GM23338 (cell line): Measurements from ENCODE around the gene CCDC197. TPM values are rescaled to one million over a fixed set of nuclear protein-coding genes. Genes with fewer than 3 reads are reported as not detected.

Experiments
- ATAC-seq: fragments of 200-7000 bp; cut with Tn5 transposase; 3 replicates; pipeline ENCODE4 v1.9.1; 2020
- DNase-seq: peaks from one replicate; pipeline ENCODE4 v3.0.0-alpha.2; 2015; ENCODE audit warnings: low spot score
- H2AFZ ChIP-seq: fragments of 200-600 bp; sonication (generic); 2 replicates; pipeline ENCODE4 v1.8.0; 2016; ENCODE audit warnings: antibody characterized with exemption, mild to moderate bottlenecking, moderate library complexity
- H3F3A ChIP-seq: fragments of 200-600 bp; sonication (generic); replicated peaks from 2 replicates; pipeline ENCODE4 v1.8.0; 2017; ENCODE audit warnings: antibody characterized with exemption, mixed run types, low read depth
- H3K27ac ChIP-seq: fragments of 200-600 bp; sonication (generic); 2 replicates; pipeline ENCODE4 v1.6.1; 2016; ENCODE audit warnings: low read depth
- H3K27me3 ChIP-seq: fragments of 200-600 bp; sonication (generic); 2 replicates; pipeline ENCODE4 v1.8.0; 2016; ENCODE audit warnings: mild to moderate bottlenecking, mixed run types, moderate library complexity; ENCODE audit not compliant: insufficient read depth
- H3K36me3 ChIP-seq: fragments of 200-600 bp; sonication (generic); 2 replicates; pipeline ENCODE4 v1.8.0; 2016; ENCODE audit warnings: mild to moderate bottlenecking; ENCODE audit not compliant: insufficient read depth
- H3K4me1 ChIP-seq: fragments of 200-600 bp; sonication (generic); 2 replicates; pipeline ENCODE4 v1.8.0; 2016; ENCODE audit warnings: mild to moderate bottlenecking, moderate library complexity; ENCODE audit not compliant: insufficient read depth
- H3K4me2 ChIP-seq: fragments of 200-600 bp; sonication (generic); 2 replicates; pipeline ENCODE4 v1.7.1; 2017; ENCODE audit warnings: mixed run types
- H3K4me3 ChIP-seq: fragments of 200-600 bp; sonication (generic); 2 replicates; pipeline ENCODE4 v1.6.1; 2016; ENCODE audit warnings: mixed run types
- H3K79me2 ChIP-seq: fragments of 200-600 bp; sonication (generic); replicated peaks from 2 replicates; pipeline ENCODE4 v1.8.0; 2017; ENCODE audit warnings: mild to moderate bottlenecking; ENCODE audit not compliant: insufficient read depth
- H3K9me2 ChIP-seq: fragments of 200-600 bp; sonication (generic); 2 replicates; pipeline ENCODE4 v1.8.0; 2017; ENCODE audit not compliant: insufficient read depth
- H4K20me1 ChIP-seq: fragments of 200-600 bp; sonication (generic); replicated peaks from 2 replicates; pipeline ENCODE4 v1.8.0; 2017; ENCODE audit warnings: mild to moderate bottlenecking; ENCODE audit not compliant: insufficient read depth
- H3K27ac Mint-ChIP-seq: 2 replicates; pipeline ENCODE4 v1.8.0; 2020; ENCODE audit warnings: inconsistent platforms, mild to moderate bottlenecking, moderate library complexity, mixed read lengths
- H3K27me3 Mint-ChIP-seq: 3 replicates; pipeline ENCODE4 v1.8.0; 2022; ENCODE audit warnings: low read depth, mild to moderate bottlenecking, moderate library complexity, mixed read lengths, inconsistent platforms; ENCODE audit not compliant: insufficient read depth, poor library complexity
- H3K36me3 Mint-ChIP-seq: 3 replicates; pipeline ENCODE4 v1.8.0; 2021; ENCODE audit warnings: low read depth, mild to moderate bottlenecking, inconsistent platforms, moderate library complexity, mixed read lengths
- H3K4me1 Mint-ChIP-seq: 3 replicates; pipeline ENCODE4 v1.8.0; 2020; ENCODE audit warnings: mild to moderate bottlenecking, inconsistent platforms, mixed read lengths
- H3K4me3 Mint-ChIP-seq: 3 replicates; pipeline ENCODE4 v1.8.0; 2021; ENCODE audit warnings: moderate library complexity, mild to moderate bottlenecking, inconsistent platforms, mixed read lengths
- H3K9me3 Mint-ChIP-seq: 3 replicates; pipeline ENCODE4 v1.8.0; 2020; ENCODE audit warnings: moderate library complexity, mild to moderate bottlenecking, inconsistent platforms, mixed read lengths
- CREB1 ChIP-seq: fragments of 250-450 bp; sonication (Bioruptor Pico); IDR thresholded peaks from 2 replicates; pipeline ENCODE4 v1.5.0; 2020; ENCODE audit warnings: low read depth, mild to moderate bottlenecking, moderate library complexity
- EZH2 ChIP-seq: fragments of 200-600 bp; sonication (generic); IDR thresholded peaks from one replicate; pipeline ENCODE4 v1.8.0; 2017; ENCODE audit warnings: antibody characterized with exemption, mild to moderate bottlenecking, low read depth; ENCODE audit not compliant: unreplicated experiment
- EZH2phosphoT487 ChIP-seq: fragments of 200-600 bp; sonication (generic); IDR thresholded peaks from one replicate; pipeline ENCODE4 v1.8.1; 2018; ENCODE audit warnings: antibody characterized with exemption; ENCODE audit not compliant: unreplicated experiment
- JUNB ChIP-seq: IDR thresholded peaks from one replicate; pipeline ENCODE4 v1.6.1; 2016; ENCODE audit warnings: antibody characterized with exemption; ENCODE audit not compliant: unreplicated experiment
- POLR2AphosphoS5 ChIP-seq: IDR thresholded peaks from 2 replicates; pipeline ENCODE4 v1.6.1; 2016; ENCODE audit warnings: antibody characterized with exemption, low read depth
- STAT1 ChIP-seq: IDR thresholded peaks from one replicate; pipeline ENCODE4 v1.6.1; 2016; ENCODE audit warnings: antibody characterized with exemption; ENCODE audit not compliant: unreplicated experiment
- ZNF331 ChIP-seq: fragments of 250-450 bp; sonication (Bioruptor Pico); IDR thresholded peaks from 2 replicates; pipeline ENCODE4 v1.5.0; 2020; ENCODE audit warnings: low read depth, mild to moderate bottlenecking, moderate library complexity
- polyA plus RNA-seq: library from polyadenylated mRNA; unstranded; fragments of >200 nt; fragmentation: Nextera tagmentation; extraction: Ambion mirVana; gene quantifications from 2 replicates; pipeline ENCODE4 v1.2.1, GENCODE V29; 2016
- total RNA-seq: library from RNA; depleted of rRNA; stranded (reverse); fragments of >200 nt; shearing (Covaris generic); gene quantifications from 2 replicates; pipeline ENCODE4 v1.2.3, GENCODE V29; 2014
- TF ChIP-seq, protein P1 (sequence below): IDR thresholded peaks from one replicate; pipeline ENCODE4 v1.6.1; 2018; ENCODE audit warnings: antibody characterized with exemption; ENCODE audit not compliant: unreplicated experiment
- TF ChIP-seq, protein P2 (sequence below): IDR thresholded peaks from 2 replicates; pipeline ENCODE4 v1.6.1; 2016; ENCODE audit warnings: antibody characterized with exemption
- TF ChIP-seq, protein P3 (sequence below), 2 experiments: fragments of 200-600 bp in 1 of 2; sonication (generic) in 1 of 2; conservative IDR thresholded peaks; 2 replicates each; pipeline versions ENCODE4 v1.5.1 to v1.6.1; 2016 to 2017; ENCODE audit warnings: antibody characterized with exemption in 2 of 2, low read depth in 2 of 2, mild to moderate bottlenecking in 2 of 2, moderate library complexity in 1 of 2

The CCDC197 gene
- total and polyA plus RNA-seq, 2 experiments from 2014 or later, result not detected

DNA sequence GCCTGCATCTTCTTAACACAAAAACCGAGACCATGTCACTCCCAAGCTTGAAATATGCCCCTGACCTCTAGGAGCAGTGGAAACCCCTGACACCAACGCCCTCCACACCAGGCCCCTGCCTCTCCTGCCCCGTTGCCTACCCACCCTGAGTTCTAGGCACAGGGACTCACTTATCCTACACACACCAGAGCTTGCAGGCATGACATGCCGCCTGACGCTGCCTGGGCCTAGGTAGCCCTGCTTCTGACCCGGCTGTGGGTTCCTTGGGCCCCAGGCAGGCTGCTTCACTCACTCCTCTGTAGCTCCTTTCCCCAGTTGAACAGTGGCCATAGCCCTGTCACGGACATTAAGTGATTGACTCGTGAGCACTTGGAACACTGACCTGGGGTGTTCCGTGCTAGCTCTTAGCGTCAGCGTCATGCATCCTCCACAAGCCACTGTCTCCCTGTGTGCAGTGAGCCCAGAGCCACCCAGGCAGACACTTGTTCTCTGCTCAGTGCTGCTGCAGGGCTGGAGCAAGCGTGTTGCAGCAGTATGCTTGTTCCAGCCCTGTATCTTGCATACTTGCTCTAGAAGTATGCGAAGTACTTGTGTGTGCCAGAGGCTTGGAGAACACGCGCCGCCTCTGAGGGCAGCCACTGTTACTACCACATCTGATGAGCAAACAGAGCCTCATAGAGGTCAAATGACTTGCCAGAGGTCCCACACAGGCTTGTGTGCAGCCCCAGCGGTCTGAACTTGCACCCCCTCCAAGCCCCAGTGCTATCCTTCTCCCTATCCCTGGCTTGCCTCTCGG lies 44.6 kb downstream of the CCDC197 start:
- Histone ChIP-seq H3K27ac (no peak overlapping the region), H3F3A (no peaks in the 10 kb centered on the region), H4K20me1 (no peaks in the 10 kb centered on the region), H3K4me3 (no peak overlapping the region), H3K4me2 (no peak overlapping the region), H3K36me3 (no peaks in the 10 kb centered on the region), H3K27me3 (no peaks in the 10 kb centered on the region), H2AFZ (no peak overlapping the region), H3K79me2 (no peaks in the 10 kb centered on the region), H3K9me2 (no peaks in the 10 kb centered on the region), H3K4me1 (no peaks in the 10 kb centered on the region)
- H3K36me3 Mint-ChIP-seq, result peaks cover 15% of the 10 kb centered on the region; the same call in 2 of the 3 replicates
- no peak overlapping the region for H3K27ac Mint-ChIP-seq
- peaks cover 18% of the 10 kb centered on the region for H3K27me3 Mint-ChIP-seq
- peaks cover 6% of the 10 kb centered on the region; the same call in 1 of the 3 replicates for H3K4me1 Mint-ChIP-seq
- DNase-seq (no peak), ATAC-seq (no peak)
- TF ChIP-seq, protein P1, sequence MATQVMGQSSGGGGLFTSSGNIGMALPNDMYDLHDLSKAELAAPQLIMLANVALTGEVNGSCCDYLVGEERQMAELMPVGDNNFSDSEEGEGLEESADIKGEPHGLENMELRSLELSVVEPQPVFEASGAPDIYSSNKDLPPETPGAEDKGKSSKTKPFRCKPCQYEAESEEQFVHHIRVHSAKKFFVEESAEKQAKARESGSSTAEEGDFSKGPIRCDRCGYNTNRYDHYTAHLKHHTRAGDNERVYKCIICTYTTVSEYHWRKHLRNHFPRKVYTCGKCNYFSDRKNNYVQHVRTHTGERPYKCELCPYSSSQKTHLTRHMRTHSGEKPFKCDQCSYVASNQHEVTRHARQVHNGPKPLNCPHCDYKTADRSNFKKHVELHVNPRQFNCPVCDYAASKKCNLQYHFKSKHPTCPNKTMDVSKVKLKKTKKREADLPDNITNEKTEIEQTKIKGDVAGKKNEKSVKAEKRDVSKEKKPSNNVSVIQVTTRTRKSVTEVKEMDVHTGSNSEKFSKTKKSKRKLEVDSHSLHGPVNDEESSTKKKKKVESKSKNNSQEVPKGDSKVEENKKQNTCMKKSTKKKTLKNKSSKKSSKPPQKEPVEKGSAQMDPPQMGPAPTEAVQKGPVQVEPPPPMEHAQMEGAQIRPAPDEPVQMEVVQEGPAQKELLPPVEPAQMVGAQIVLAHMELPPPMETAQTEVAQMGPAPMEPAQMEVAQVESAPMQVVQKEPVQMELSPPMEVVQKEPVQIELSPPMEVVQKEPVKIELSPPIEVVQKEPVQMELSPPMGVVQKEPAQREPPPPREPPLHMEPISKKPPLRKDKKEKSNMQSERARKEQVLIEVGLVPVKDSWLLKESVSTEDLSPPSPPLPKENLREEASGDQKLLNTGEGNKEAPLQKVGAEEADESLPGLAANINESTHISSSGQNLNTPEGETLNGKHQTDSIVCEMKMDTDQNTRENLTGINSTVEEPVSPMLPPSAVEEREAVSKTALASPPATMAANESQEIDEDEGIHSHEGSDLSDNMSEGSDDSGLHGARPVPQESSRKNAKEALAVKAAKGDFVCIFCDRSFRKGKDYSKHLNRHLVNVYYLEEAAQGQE, result no peak
- TF ChIP-seq POLR2AphosphoS5, result no peak
- H3K9me3 Mint-ChIP-seq, result no peaks in the 10 kb centered on the region; the same call in 2 of the 3 replicates
- no peak overlapping the region for H3K4me3 Mint-ChIP-seq

DNA sequence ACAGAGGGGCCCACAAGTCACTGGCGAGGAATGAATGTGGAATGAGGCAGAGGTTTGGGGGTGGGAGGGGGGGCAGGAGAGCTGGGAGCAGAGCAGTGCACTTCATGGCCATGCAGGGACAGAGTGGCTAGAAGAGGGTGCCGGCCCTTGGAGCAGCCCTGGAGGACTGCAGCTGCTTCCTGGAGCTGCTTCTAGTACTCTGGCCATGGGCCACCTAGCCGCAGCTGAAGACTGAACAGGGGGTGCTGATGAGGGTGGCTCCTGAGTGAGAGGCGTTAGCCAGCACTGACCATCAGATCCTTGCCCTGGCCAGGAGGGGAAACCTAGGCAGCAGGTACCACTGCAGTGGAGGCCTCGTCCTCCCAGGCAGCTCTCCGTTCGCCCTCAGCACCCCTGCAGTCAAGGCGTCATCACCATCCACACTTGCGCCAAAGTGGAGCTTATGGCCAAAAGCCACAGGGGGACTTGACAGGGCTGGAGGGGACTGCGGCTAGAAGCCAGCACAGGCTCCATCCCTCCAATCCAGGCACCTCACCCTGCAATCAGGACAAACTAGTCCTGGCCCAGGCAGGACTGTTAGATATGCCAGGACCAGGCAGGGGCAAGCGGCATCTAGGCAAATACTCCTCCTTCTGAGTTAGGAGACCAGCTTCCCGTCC lies 45.5 kb downstream of the CCDC197 start:
- H3F3A ChIP-seq, result no peaks in the 10 kb centered on the region
- TF ChIP-seq ZNF331 (CRISPR knock-in tag) (no peak), EZH2phosphoT487 (no peak), CREB1 (no peak), JUNB (no peak), STAT1 (no peak), EZH2 (no peak)
- TF ChIP-seq, protein P2, sequence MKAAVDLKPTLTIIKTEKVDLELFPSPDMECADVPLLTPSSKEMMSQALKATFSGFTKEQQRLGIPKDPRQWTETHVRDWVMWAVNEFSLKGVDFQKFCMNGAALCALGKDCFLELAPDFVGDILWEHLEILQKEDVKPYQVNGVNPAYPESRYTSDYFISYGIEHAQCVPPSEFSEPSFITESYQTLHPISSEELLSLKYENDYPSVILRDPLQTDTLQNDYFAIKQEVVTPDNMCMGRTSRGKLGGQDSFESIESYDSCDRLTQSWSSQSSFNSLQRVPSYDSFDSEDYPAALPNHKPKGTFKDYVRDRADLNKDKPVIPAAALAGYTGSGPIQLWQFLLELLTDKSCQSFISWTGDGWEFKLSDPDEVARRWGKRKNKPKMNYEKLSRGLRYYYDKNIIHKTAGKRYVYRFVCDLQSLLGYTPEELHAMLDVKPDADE, result no peak
- TF ChIP-seq, protein P3, sequence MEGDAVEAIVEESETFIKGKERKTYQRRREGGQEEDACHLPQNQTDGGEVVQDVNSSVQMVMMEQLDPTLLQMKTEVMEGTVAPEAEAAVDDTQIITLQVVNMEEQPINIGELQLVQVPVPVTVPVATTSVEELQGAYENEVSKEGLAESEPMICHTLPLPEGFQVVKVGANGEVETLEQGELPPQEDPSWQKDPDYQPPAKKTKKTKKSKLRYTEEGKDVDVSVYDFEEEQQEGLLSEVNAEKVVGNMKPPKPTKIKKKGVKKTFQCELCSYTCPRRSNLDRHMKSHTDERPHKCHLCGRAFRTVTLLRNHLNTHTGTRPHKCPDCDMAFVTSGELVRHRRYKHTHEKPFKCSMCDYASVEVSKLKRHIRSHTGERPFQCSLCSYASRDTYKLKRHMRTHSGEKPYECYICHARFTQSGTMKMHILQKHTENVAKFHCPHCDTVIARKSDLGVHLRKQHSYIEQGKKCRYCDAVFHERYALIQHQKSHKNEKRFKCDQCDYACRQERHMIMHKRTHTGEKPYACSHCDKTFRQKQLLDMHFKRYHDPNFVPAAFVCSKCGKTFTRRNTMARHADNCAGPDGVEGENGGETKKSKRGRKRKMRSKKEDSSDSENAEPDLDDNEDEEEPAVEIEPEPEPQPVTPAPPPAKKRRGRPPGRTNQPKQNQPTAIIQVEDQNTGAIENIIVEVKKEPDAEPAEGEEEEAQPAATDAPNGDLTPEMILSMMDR (conservative IDR thresholded peaks at IDR 0.05; ENCODE audit: low read depth in 2 of 2), result no peak
- no peaks in the 10 kb centered on the region for H4K20me1 ChIP-seq
- ATAC-seq, result no peak
- H3K4me1 Mint-ChIP-seq, result peaks cover 6% of the 10 kb centered on the region; the same call in 1 of the 3 replicates
- no peak overlapping the region for H3K4me3 ChIP-seq
- H3K9me2 ChIP-seq, result no peaks in the 10 kb centered on the region
- no peak overlapping the region for H3K27ac ChIP-seq
- no peaks in the 10 kb centered on the region for H3K36me3 ChIP-seq
- H3K36me3 Mint-ChIP-seq, result peaks cover 19% of the 10 kb centered on the region
- no peak overlapping the region for H3K4me2 ChIP-seq
- H3K79me2 ChIP-seq, result no peaks in the 10 kb centered on the region
- H3K9me3 Mint-ChIP-seq, result no peaks in the 10 kb centered on the region
- no peaks in the 10 kb centered on the region for H3K27me3 ChIP-seq
- peaks cover 18% of the 10 kb centered on the region for H3K27me3 Mint-ChIP-seq
- H3K4me1 ChIP-seq, result no peaks in the 10 kb centered on the region
- no peak overlapping the region for H3K27ac Mint-ChIP-seq
- no peak overlapping the region for H2AFZ ChIP-seq
- H3K4me3 Mint-ChIP-seq, result no peak overlapping the region
- DNase-seq, result no peak
